ENCODE data around the gene FRMD4A.
"Not testable (repeated sequence)": the region's sequence is repeated elsewhere in the genome, so short reads cannot be mapped to it uniquely, and the experiment has no call there.

The FRMD4A gene

GRCh38 chr10:13842117-13842516 lies 488.6 kb downstream of the FRMD4A start:
- no peak for ATAC-seq (replicated peaks)
- peaks cover 7 to 35% of the 10 kb centered on the region in 2 donors for H3K27me3 Mint-ChIP-seq
- DNase-seq = no peak
- H3K4me3 Mint-ChIP-seq = no peak overlapping the region
- H3K9me3 Mint-ChIP-seq = peaks cover 0 to 5% of the 10 kb centered on the region in 2 donors
- no peaks in the 10 kb centered on the region for H3K36me3 Mint-ChIP-seq (ENCODE audit: insufficient read depth)
- no peak overlapping the region for H3K27ac Mint-ChIP-seq
- H3K4me1 Mint-ChIP-seq (ENCODE audit: low read depth in 2 of 2) = peaks cover 0 to 7% of the 10 kb centered on the region in 2 donors

GRCh38 chr10:13840036-13840435 lies 490.7 kb downstream of the FRMD4A start:
- Mint-ChIP-seq H3K4me3 (no peak overlapping the region), H3K9me3 (peaks cover 0 to 5% of the 10 kb centered on the region in 2 donors), H3K36me3 (ENCODE audit: insufficient read depth) (no peaks in the 10 kb centered on the region), H3K27me3 (peaks cover 0 to 19% of the 10 kb centered on the region in 2 donors), H3K4me1 (ENCODE audit: low read depth in 2 of 2) (no peaks in the 10 kb centered on the region), H3K27ac (no peak overlapping the region)
- ATAC-seq (replicated peaks) (no peak), DNase-seq (no peak)

GRCh38 chr10:13839430-13839990 lies 491.2 kb downstream of the FRMD4A start:
- peaks cover 0 to 19% of the 10 kb centered on the region in 2 donors for H3K27me3 Mint-ChIP-seq
- no peak overlapping the region for H3K4me3 Mint-ChIP-seq
- peaks cover 0 to 5% of the 10 kb centered on the region in 2 donors for H3K9me3 Mint-ChIP-seq
- ATAC-seq (replicated peaks) (no peak), DNase-seq (no peak)
- H3K27ac Mint-ChIP-seq = no peak overlapping the region
- no peaks in the 10 kb centered on the region for H3K4me1 Mint-ChIP-seq (ENCODE audit: low read depth in 2 of 2)
- H3K36me3 Mint-ChIP-seq (ENCODE audit: insufficient read depth) = no peaks in the 10 kb centered on the region

GRCh38 chr10:13839030-13839429 lies 491.7 kb downstream of the FRMD4A start:
- Mint-ChIP-seq H3K4me3 (no peak overlapping the region), H3K27me3 (peaks cover 0 to 21% of the 10 kb centered on the region in 2 donors), H3K27ac (no peak overlapping the region), H3K9me3 (peaks cover 0 to 5% of the 10 kb centered on the region in 2 donors), H3K4me1 (ENCODE audit: low read depth in 2 of 2) (no peaks in the 10 kb centered on the region), H3K36me3 (ENCODE audit: insufficient read depth) (no peaks in the 10 kb centered on the region)
- ATAC-seq (replicated peaks) = no peak
- DNase-seq = no peak

- H3K27ac Mint-ChIP-seq = no peak overlapping the region
- ATAC-seq (replicated peaks) (no peak), DNase-seq (no peak)
- peaks cover 0 to 5% of the 10 kb centered on the region in 2 donors for H3K9me3 Mint-ChIP-seq
- H3K27me3 Mint-ChIP-seq = peaks cover 0 to 14% of the 10 kb centered on the region in 2 donors
- no peak overlapping the region for H3K4me3 Mint-ChIP-seq
- no peaks in the 10 kb centered on the region for H3K36me3 Mint-ChIP-seq (ENCODE audit: insufficient read depth)
- H3K4me1 Mint-ChIP-seq (ENCODE audit: low read depth in 2 of 2) = no peaks in the 10 kb centered on the region
These were observed 492.8 kb downstream of the FRMD4A start for GRCh38 chr10:13837966-13838365.

GRCh38 chr10:13834581-13835286 lies 496.0 kb downstream of the FRMD4A start:
- Mint-ChIP-seq H3K27me3 (peaks cover 0 to 19% of the 10 kb centered on the region in 2 donors), H3K27ac (no peak overlapping the region), H3K9me3 (no peaks in the 10 kb centered on the region), H3K4me3 (no peak overlapping the region), H3K36me3 (ENCODE audit: insufficient read depth) (no peaks in the 10 kb centered on the region), H3K4me1 (ENCODE audit: low read depth in 2 of 2) (peaks cover 3 to 6% of the 10 kb centered on the region in 2 donors)
- DNase-seq (no peak), ATAC-seq (replicated peaks) (no peak)

GRCh38 chr10:13831711-13832141 lies 499.0 kb downstream of the FRMD4A start:
- H3K4me1 Mint-ChIP-seq (ENCODE audit: low read depth in 2 of 2) = peaks cover 3 to 6% of the 10 kb centered on the region in 2 donors
- no peaks in the 10 kb centered on the region for H3K36me3 Mint-ChIP-seq (ENCODE audit: insufficient read depth)
- peak overlapping the region; percentile 44 to 75 for H3K27ac Mint-ChIP-seq
- H3K4me3 Mint-ChIP-seq = no peak overlapping the region
- H3K27me3 Mint-ChIP-seq = peaks cover 0 to 35% of the 10 kb centered on the region in 2 donors
- ATAC-seq (replicated peaks) = no peak
- no peak for DNase-seq
- no peaks in the 10 kb centered on the region for H3K9me3 Mint-ChIP-seq

GRCh38 chr10:13830385-13830784 lies 500.3 kb downstream of the FRMD4A start:
- H3K9me3 Mint-ChIP-seq = no peaks in the 10 kb centered on the region
- H3K4me1 Mint-ChIP-seq (ENCODE audit: low read depth in 2 of 2) = peaks cover 3 to 6% of the 10 kb centered on the region in 2 donors
- no peak for ATAC-seq (replicated peaks)
- no peaks in the 10 kb centered on the region for H3K36me3 Mint-ChIP-seq (ENCODE audit: insufficient read depth)
- no peak for DNase-seq
- H3K27ac Mint-ChIP-seq = no peak overlapping the region
- no peak overlapping the region for H3K4me3 Mint-ChIP-seq
- peaks cover 0 to 35% of the 10 kb centered on the region in 2 donors for H3K27me3 Mint-ChIP-seq

GRCh38 chr10:13829790-13830189 lies 500.9 kb downstream of the FRMD4A start:
- Mint-ChIP-seq H3K27ac (peak overlapping the region; percentile 51 to 55), H3K27me3 (peaks cover 0 to 34% of the 10 kb centered on the region in 2 donors), H3K36me3 (ENCODE audit: insufficient read depth) (no peaks in the 10 kb centered on the region), H3K4me1 (ENCODE audit: low read depth in 2 of 2) (peaks cover 3 to 6% of the 10 kb centered on the region in 2 donors), H3K9me3 (no peaks in the 10 kb centered on the region), H3K4me3 (no peak overlapping the region)
- ATAC-seq (replicated peaks) (no peak), DNase-seq (no peak)

GRCh38 chr10:13828284-13828683 lies 502.4 kb downstream of the FRMD4A start:
- DNase-seq; ATAC-seq (replicated peaks); H3K4me1 Mint-ChIP-seq (ENCODE audit: low read depth in 2 of 2); H3K4me3 Mint-ChIP-seq; H3K27ac Mint-ChIP-seq; H3K36me3 Mint-ChIP-seq (ENCODE audit: insufficient read depth); H3K9me3 Mint-ChIP-seq: not testable (repeated sequence)
- peaks cover 6 to 28% of the 10 kb centered on the region in 2 donors for H3K27me3 Mint-ChIP-seq

GRCh38 chr10:13827076-13827797 lies 503.5 kb downstream of the FRMD4A start:
- Mint-ChIP-seq H3K9me3 (no peaks in the 10 kb centered on the region), H3K27me3 (peaks cover 15 to 39% of the 10 kb centered on the region in 2 donors), H3K36me3 (ENCODE audit: insufficient read depth) (no peaks in the 10 kb centered on the region), H3K4me1 (ENCODE audit: low read depth in 2 of 2) (peaks cover 3 to 6% of the 10 kb centered on the region in 2 donors), H3K27ac (no peak overlapping the region), H3K4me3 (no peak overlapping the region)
- DNase-seq (no peak), ATAC-seq (replicated peaks) (no peak)

GRCh38 chr10:13823709-13824405 lies 506.9 kb downstream of the FRMD4A start:
- no peak overlapping the region for H3K27ac Mint-ChIP-seq
- no peak for DNase-seq
- peaks cover 4 to 8% of the 10 kb centered on the region in 2 donors for H3K4me1 Mint-ChIP-seq (ENCODE audit: low read depth in 2 of 2)
- H3K4me3 Mint-ChIP-seq = no peak overlapping the region
- H3K27me3 Mint-ChIP-seq = peaks cover 28 to 57% of the 10 kb centered on the region in 2 donors
- ATAC-seq (replicated peaks) = no peak
- H3K9me3 Mint-ChIP-seq = no peaks in the 10 kb centered on the region
- no peaks in the 10 kb centered on the region for H3K36me3 Mint-ChIP-seq (ENCODE audit: insufficient read depth)

- Mint-ChIP-seq H3K36me3 (ENCODE audit: insufficient read depth) (no peaks in the 10 kb centered on the region), H3K27ac (peak overlapping the region in 1 of 2 donors; percentile 78), H3K4me3 (no peak overlapping the region), H3K9me3 (no peaks in the 10 kb centered on the region), H3K4me1 (ENCODE audit: low read depth in 2 of 2) (peaks cover 4 to 8% of the 10 kb centered on the region in 2 donors), H3K27me3 (peaks cover 28 to 54% of the 10 kb centered on the region in 2 donors)
- ATAC-seq (replicated peaks) (no peak), DNase-seq (no peak)
These were observed 507.5 kb downstream of the FRMD4A start for GRCh38 chr10:13823096-13823708.
